HG02571 (cell line): ENCODE data around the gene MMS22L.
"Not testable (repeated sequence)": the region's sequence is repeated elsewhere in the genome, so short reads cannot be mapped to it uniquely, and the experiment has no call there.

ENCODE experiments used
- ATAC-seq: cut with Tn5 transposase; IDR thresholded peaks from one replicate; pipeline ENCODE4 v1.9.1; 2021; ENCODE audit warnings: mild to moderate bottlenecking, moderate library complexity; ENCODE audit not compliant: unreplicated experiment

The MMS22L gene

GRCh38 chr6:97246842-97247241 is 36.2 kb downstream of the MMS22L start:
- no peak for ATAC-seq

GRCh38 chr6:97240222-97240621 is 42.8 kb downstream of the MMS22L start:
- no peak for ATAC-seq

GRCh38 chr6:97231911-97232310 is 51.1 kb downstream of the MMS22L start:
- ATAC-seq = no peak

GRCh38 chr6:97222903-97223302 is 60.1 kb downstream of the MMS22L start:
- ATAC-seq = no peak

- no peak for ATAC-seq
These were observed 64.1 kb downstream of the MMS22L start for GRCh38 chr6:97218912-97219311.

- no peak for ATAC-seq
These were observed 67.8 kb downstream of the MMS22L start for GRCh38 chr6:97215157-97215769.

- no peak for ATAC-seq
These were observed 68.3 kb downstream of the MMS22L start for GRCh38 chr6:97214671-97215070.

- no peak for ATAC-seq
These were observed 75.6 kb downstream of the MMS22L start for GRCh38 chr6:97207383-97207782.

- no peak for ATAC-seq
These were observed 77.0 kb downstream of the MMS22L start for GRCh38 chr6:97205966-97206365.

- no peak for ATAC-seq
These were observed 79.7 kb downstream of the MMS22L start for GRCh38 chr6:97203343-97203742.

- ATAC-seq = no peak
These were observed 84.9 kb downstream of the MMS22L start for GRCh38 chr6:97198046-97198565.

- no peak for ATAC-seq
These were observed 87.9 kb downstream of the MMS22L start for GRCh38 chr6:97195117-97195516.

- no peak for ATAC-seq
These were observed 93.2 kb downstream of the MMS22L start for GRCh38 chr6:97189767-97190166.

GRCh38 chr6:97187951-97188350 is 95.1 kb downstream of the MMS22L start:
- no peak for ATAC-seq

- ATAC-seq = peak; percentile 90
These were observed 96.5 kb downstream of the MMS22L start for GRCh38 chr6:97186416-97186999.

GRCh38 chr6:97177905-97178304 is 105.1 kb downstream of the MMS22L start:
- no peak for ATAC-seq

GRCh38 chr6:97176468-97176867 is 106.5 kb downstream of the MMS22L start:
- ATAC-seq = no peak

- ATAC-seq = no peak
These were observed 107.2 kb downstream of the MMS22L start for GRCh38 chr6:97175806-97176205.

- ATAC-seq = no peak
These were observed 108.5 kb downstream of the MMS22L start for GRCh38 chr6:97174471-97174870.

- ATAC-seq = no peak
These were observed 122.7 kb downstream of the MMS22L start for GRCh38 chr6:97160280-97160679.

- ATAC-seq = not testable (repeated sequence)
These were observed 127.6 kb downstream of the MMS22L start for GRCh38 chr6:97155447-97155846.

GRCh38 chr6:97154015-97154414 is 129.0 kb downstream of the MMS22L start:
- ATAC-seq = no peak

- ATAC-seq = no peak
These were observed 131.4 kb downstream of the MMS22L start for GRCh38 chr6:97151601-97152000.
